ENCODE data around the gene PALMD.

Gene PALMD

GRCh38 chr1:99704356-99704816 lies 58.5 kb downstream of the PALMD start:
- TF ChIP-seq CTCF (conservative IDR thresholded peaks at IDR 0.05; ENCODE audit: low read depth, low read length) = no peak
- DNase-seq (ENCODE audit: low read depth) = no peak
- H3K4me3 ChIP-seq (ENCODE audit: low read depth, low read length) = no peak overlapping the region

GRCh38 chr1:99705385-99705784 lies 59.5 kb downstream of the PALMD start:
- H3K4me3 ChIP-seq (ENCODE audit: low read depth, low read length) = no peak overlapping the region
- no peak for TF ChIP-seq CTCF (conservative IDR thresholded peaks at IDR 0.05; ENCODE audit: low read depth, low read length)
- no peak for DNase-seq (ENCODE audit: low read depth)

GRCh38 chr1:99707535-99708142 lies 61.7 kb downstream of the PALMD start:
- DNase-seq (ENCODE audit: low read depth) = peak; percentile 80
- peak; percentile 87 for TF ChIP-seq CTCF (conservative IDR thresholded peaks at IDR 0.05; ENCODE audit: low read depth, low read length)
- H3K4me3 ChIP-seq (ENCODE audit: low read depth, low read length) = no peak overlapping the region

- TF ChIP-seq CTCF (conservative IDR thresholded peaks at IDR 0.05; ENCODE audit: low read depth, low read length) = no peak
- no peak for DNase-seq (ENCODE audit: low read depth)
- H3K4me3 ChIP-seq (ENCODE audit: low read depth, low read length) = no peak overlapping the region
Observed at GRCh38 chr1:99710994-99711393, 65.1 kb downstream of the PALMD start.

- H3K4me3 ChIP-seq (ENCODE audit: low read depth, low read length) = no peak overlapping the region
- TF ChIP-seq CTCF (conservative IDR thresholded peaks at IDR 0.05; ENCODE audit: low read depth, low read length) = no peak
- no peak for DNase-seq (ENCODE audit: low read depth)
Observed at GRCh38 chr1:99713006-99713405, 67.1 kb downstream of the PALMD start.

GRCh38 chr1:99717005-99717404 lies 71.1 kb downstream of the PALMD start:
- no peak overlapping the region for H3K4me3 ChIP-seq (ENCODE audit: low read depth, low read length)
- no peak for TF ChIP-seq CTCF (conservative IDR thresholded peaks at IDR 0.05; ENCODE audit: low read depth, low read length)
- no peak for DNase-seq (ENCODE audit: low read depth)

- no peak overlapping the region for H3K4me3 ChIP-seq (ENCODE audit: low read depth, low read length)
- no peak for TF ChIP-seq CTCF (conservative IDR thresholded peaks at IDR 0.05; ENCODE audit: low read depth, low read length)
- DNase-seq (ENCODE audit: low read depth) = no peak
Observed at GRCh38 chr1:99723251-99723650, 77.3 kb downstream of the PALMD start.

All from choroid plexus epithelial cell (primary cell).